Endothelial cell of umbilical vein (primary cell): ENCODE measurements around the gene MCTP2. TPM values are rescaled to one million over a fixed set of nuclear protein-coding genes. Genes with fewer than 3 reads are reported as not detected.

Experiments used
- BruUV-seq: library from RNA; stranded (reverse); fragments of 400-500 nt; replicated peaks from 2 replicates; lab custom pipeline; 2021; lab: Mats Ljungman, UMichigan
- CTCF ChIA-PET: fragments of 300-600, 350-600 bp; sonication (Branson Sonifier 250); formaldehyde crosslinking; loops from one replicate; lab custom pipeline; 2021; ENCODE audit warnings: antibody characterized with exemption, inconsistent platforms; lab: Charles Lee
- POLR2A ChIA-PET: fragments of 300-600, 350-600 bp; sonication (Branson Sonifier 250); formaldehyde crosslinking; loops from one replicate; lab custom pipeline; 2021; ENCODE audit warnings: antibody characterized with exemption, inconsistent platforms; lab: Charles Lee
- DNase-seq: peaks from one replicate; pipeline ENCODE4 v3.0.0-alpha.2; 2011; ENCODE audit warnings: low read depth, low spot score
- FAIRE-seq: peaks from 2 replicates; lab custom pipeline; 2011; peaks lifted over from hg19 to GRCh38; lab: Jason Lieb, UNC
- H2AFZ ChIP-seq: 2 replicates; pipeline ENCODE4 v1.6.0; 2012; ENCODE audit warnings: low read depth, low read length, control low read depth, inconsistent platforms
- H3K27ac ChIP-seq: 2 replicates; pipeline ENCODE4 v1.5.1; 2011; ENCODE audit warnings: low read depth, mild to moderate bottlenecking, control low read depth, low read length, moderate library complexity; ENCODE audit not compliant: insufficient read depth
- H3K27me3 ChIP-seq, 2 experiments: 2 replicates each; pipeline versions ENCODE4 v1.6.0 to v1.6.1; 2011; ENCODE audit warnings: low read length in 2 of 2, mixed read lengths in 1 of 2; ENCODE audit not compliant: control insufficient read depth in 2 of 2, insufficient read depth in 2 of 2
- H3K36me3 ChIP-seq, 2 experiments: 2 replicates in 1 of 2; 3 replicates in 1 of 2; pipeline ENCODE4 v1.5.1; 2011; ENCODE audit warnings: low read length in 2 of 2, mild to moderate bottlenecking in 1 of 2, moderate library complexity in 1 of 2; ENCODE audit not compliant: control insufficient read depth in 2 of 2, insufficient read depth in 2 of 2; ENCODE audit errors: extremely low read depth in 1 of 2
- H3K4me1 ChIP-seq: 3 replicates; pipeline ENCODE4 v1.5.1; 2011; ENCODE audit warnings: mild to moderate bottlenecking, low read length; ENCODE audit not compliant: control insufficient read depth, insufficient read depth; ENCODE audit errors: extremely low read depth
- H3K4me2 ChIP-seq: 2 replicates; pipeline ENCODE4 v1.6.1; 2011; ENCODE audit warnings: low read length, control low read depth, mixed read lengths; ENCODE audit not compliant: insufficient read depth
- H3K4me3 ChIP-seq, 3 experiments: fragments of 200-600 bp in 1 of 3; sonication (generic), shearing (Covaris generic) in 1 of 3; replicated peaks in 1 of 3; 2 replicates each; pipeline ENCODE4 v1.5.1; 2011 to 2016; ENCODE audit warnings: control low read depth in 3 of 3, low read length in 3 of 3, mild to moderate bottlenecking in 2 of 3, inconsistent platforms in 1 of 3, low read depth in 1 of 3, moderate library complexity in 1 of 3; ENCODE audit not compliant: insufficient read depth in 1 of 3
- H3K79me2 ChIP-seq: 2 replicates; pipeline ENCODE4 v1.6.0; 2012; ENCODE audit warnings: low read length, inconsistent platforms; ENCODE audit not compliant: control insufficient read depth, insufficient read depth
- H3K9ac ChIP-seq: replicated peaks from 2 replicates; pipeline ENCODE3; 2011; ENCODE audit warnings: low read length, control low read depth; ENCODE audit not compliant: insufficient read depth; ENCODE audit errors: extremely low read depth
- H3K9me1 ChIP-seq: replicated peaks from 3 replicates; pipeline ENCODE4 v1.6.0; 2011; ENCODE audit warnings: mild to moderate bottlenecking, low read length; ENCODE audit not compliant: control insufficient read depth, insufficient read depth; ENCODE audit errors: extremely low read depth
- H3K9me3 ChIP-seq: replicated peaks from 2 replicates; pipeline ENCODE4 v1.5.1; 2012; ENCODE audit warnings: low read length, inconsistent platforms; ENCODE audit not compliant: control insufficient read depth, insufficient read depth
- H4K20me1 ChIP-seq: replicated peaks from 2 replicates; pipeline ENCODE3; 2011; ENCODE audit warnings: mild to moderate bottlenecking, low read length; ENCODE audit not compliant: control insufficient read depth, insufficient read depth; ENCODE audit errors: extremely low read depth
- CTCF ChIP-seq, 2 donors: IDR thresholded peaks; 1 replicate in 1 of 2; 2 replicates in 1 of 2; pipeline ENCODE4 v1.5.1; 2011; ENCODE audit warnings: low read length in 2 of 2, mild to moderate bottlenecking in 2 of 2, moderate library complexity in 2 of 2, control low read depth in 1 of 2, inconsistent platforms in 1 of 2, low read depth in 1 of 2; ENCODE audit not compliant: insufficient read depth in 1 of 2; ENCODE audit errors: extremely low read depth in 1 of 2
- EZH2 ChIP-seq: IDR thresholded peaks from 2 replicates; pipeline ENCODE4 v1.6.1; 2012; ENCODE audit warnings: borderline replicate concordance, low read depth, mild to moderate bottlenecking, moderate library complexity, low read length, inconsistent platforms; ENCODE audit not compliant: severe bottlenecking
- FOS ChIP-seq: IDR thresholded peaks from 2 replicates; pipeline ENCODE4 v1.6.1; 2011; ENCODE audit warnings: mild to moderate bottlenecking, low read length, moderate library complexity, borderline replicate concordance; ENCODE audit not compliant: insufficient read depth
- GATA2 ChIP-seq: IDR thresholded peaks from 2 replicates; pipeline ENCODE4 v1.7.0; 2011; ENCODE audit warnings: low read depth, mild to moderate bottlenecking, moderate library complexity, mixed read lengths, low read length; ENCODE audit not compliant: insufficient read length, insufficient read depth
- JUN ChIP-seq: IDR thresholded peaks from 2 replicates; pipeline ENCODE4 v1.6.1; 2011; ENCODE audit warnings: borderline replicate concordance, low read depth; ENCODE audit not compliant: insufficient read length, insufficient read depth
- MAX ChIP-seq: IDR thresholded peaks from 2 replicates; pipeline ENCODE4 v1.6.1; 2011; ENCODE audit not compliant: insufficient read depth, insufficient read length
- MYC ChIP-seq: IDR thresholded peaks from one replicate; pipeline ENCODE4 v1.6.1; 2011; ENCODE audit warnings: mild to moderate bottlenecking, low read depth, low read length
- POLR2A ChIP-seq: IDR thresholded peaks from 2 replicates; pipeline ENCODE4 v1.6.1; 2012; ENCODE audit warnings: low read depth, mild to moderate bottlenecking, control low read depth, low read length
- POLR2AphosphoS5 ChIP-seq: IDR thresholded peaks from 2 replicates; pipeline ENCODE4 v1.6.1; 2012; ENCODE audit warnings: low read depth, mild to moderate bottlenecking, control low read depth, low read length, moderate library complexity; ENCODE audit not compliant: insufficient read depth
- dilution Hi-C: fragments of 300-500 bp; cut with MboI; formaldehyde crosslinking; loops from one replicate; pipeline ENCODE4 v1.15.0; 2019; ENCODE audit warnings: low sequenced_read_pairs; ENCODE audit not compliant: extremely low pct_ligation_motif_present
- intact Hi-C: fragments of 100-400 bp; cut with micrococcal nuclease; formaldehyde crosslinking; loops from one replicate; pipeline ENCODE4 v1.10.0; 2022
- polyA plus RNA-seq, 4 experiments: library from polyadenylated mRNA; depleted of rRNA in 3 of 4; stranded (reverse) in 3 of 4; unstranded in 1 of 4; fragments of >200 nt; gene quantifications; 2 replicates each; pipeline versions ENCODE4 v1.2.1 to v1.2.3, GENCODE V29; 2011 to 2012; ENCODE audit warnings: missing spikeins in 1 of 4
- total RNA-seq: library from RNA; stranded (reverse); gene quantifications from 2 replicates; pipeline ENCODE4 v1.2.3, GENCODE V29; 2021

Gene MCTP2
- total and polyA plus RNA-seq, 2 donors (not counting 3 experiments of a cell fraction or from before 2014, with no cell fraction given) = 0.01 to 0.75 TPM

GRCh38 chr15:94193906-94194305 lies 37.5 kb upstream of the MCTP2 start:
- Histone ChIP-seq H3K9ac (no peak overlapping the region), H3K4me2 (no peak overlapping the region), H3K79me2 (no peaks in the 10 kb centered on the region), H3K27ac (no peak overlapping the region), H3K4me1 (no peaks in the 10 kb centered on the region), H4K20me1 (no peaks in the 10 kb centered on the region), H3K4me3 (no peak overlapping the region), H3K27me3 (no peaks in the 10 kb centered on the region), H3K36me3 (no peaks in the 10 kb centered on the region), H3K9me3 (no peaks in the 10 kb centered on the region), H2AFZ (no peak overlapping the region), H3K9me1 (no peaks in the 10 kb centered on the region)
- POLR2A ChIA-PET = no interaction called here
- CTCF ChIA-PET = no interaction called here
- intact Hi-C loops = no loop called here
- dilution Hi-C loops = no loop called here
- DNase-seq (no peak), FAIRE-seq (no peak)
- BruUV-seq = no TSS peak
- TF ChIP-seq MYC (no peak), POLR2A (no peak), GATA2 (no peak), POLR2AphosphoS5 (no peak), FOS (no peak)

- FAIRE-seq = no peak
- CTCF ChIA-PET = no interaction called here
Measured at GRCh38 chr15:94196531-94196930, 34.8 kb upstream of the MCTP2 start.

More at GRCh38 chr15:94196531-94196930, 34.8 kb upstream of the MCTP2 start:
- Histone ChIP-seq H4K20me1 (no peaks in the 10 kb centered on the region), H3K9me3 (no peaks in the 10 kb centered on the region), H3K4me1 (no peaks in the 10 kb centered on the region), H3K4me3 (no peak overlapping the region), H2AFZ (no peak overlapping the region), H3K27ac (no peak overlapping the region), H3K79me2 (no peaks in the 10 kb centered on the region), H3K9me1 (no peaks in the 10 kb centered on the region), H3K4me2 (no peak overlapping the region), H3K27me3 (no peaks in the 10 kb centered on the region), H3K36me3 (no peaks in the 10 kb centered on the region), H3K9ac (no peak overlapping the region)
- intact Hi-C loops = no loop called here
- POLR2A ChIA-PET = no interaction called here
- DNase-seq = no peak
- no TSS peak for BruUV-seq
- TF ChIP-seq EZH2 (no peak), JUN (no peak), POLR2A (no peak), MYC (no peak), MAX (no peak), FOS (no peak), CTCF (IDR thresholded peaks at IDR 0.05; ENCODE audit: extremely low read depth in 1 of 2, insufficient read depth in 1 of 2, low read depth in 1 of 2, low read length in 2 of 2) (no peak), POLR2AphosphoS5 (no peak), GATA2 (no peak)
- dilution Hi-C loops = no loop called here
